HCT116 (cell line): ENCODE data around the gene TBC1D30. TPM values are rescaled to one million over a fixed set of nuclear protein-coding genes. Genes with fewer than 3 reads are reported as not detected.

Experiments
- ATAC-seq: fragments of 200-7000 bp; cut with Tn5 transposase; 2 replicates; pipeline ENCODE4 v1.9.1; 2020; ENCODE audit warnings: mild to moderate bottlenecking, moderate library complexity
- BruUV-seq: library from RNA; stranded (reverse); fragments of 400-500 nt; replicated peaks from 2 replicates; lab custom pipeline; 2021; lab: Mats Ljungman, UMichigan
- CTCF ChIA-PET: fragments of 300-600 bp; sonication (Branson Sonifier 250); formaldehyde crosslinking; loops from one replicate; lab custom pipeline; 2021; ENCODE audit warnings: antibody characterized with exemption; lab: Charles Lee
- POLR2A ChIA-PET: fragments of 300-600, 350-600 bp; sonication (Branson Sonifier 250); formaldehyde crosslinking; loops from one replicate; lab custom pipeline; 2021; ENCODE audit warnings: antibody characterized with exemption; lab: Charles Lee
- RAD21 ChIA-PET, 2 experiments: fragments of 300-600 bp; sonication (Branson Sonifier 250); formaldehyde crosslinking; loops; one replicate each; lab custom pipeline; 2023; ENCODE audit warnings: low total read pairs in 2 of 2; ENCODE audit not compliant: uncharacterized antibody in 2 of 2, unreplicated experiment in 2 of 2, low non-redundant PET in 1 of 2; lab: Charles Lee
- DNase-seq: peaks from one replicate; pipeline ENCODE4 v3.0.0-alpha.2; 2010; ENCODE audit warnings: low read depth, low spot score
- H2AFZ ChIP-seq: fragments of 200-600 bp; shearing (Covaris generic), sonication (generic); 2 replicates; pipeline ENCODE4 v1.6.1; 2017; ENCODE audit warnings: low read depth, mixed run types, mixed read lengths, antibody characterized with exemption, low read length; ENCODE audit not compliant: poor library complexity, severe bottlenecking
- H3K27ac ChIP-seq: 2 replicates; pipeline ENCODE4 v1.5.1; 2012; ENCODE audit warnings: low read depth, low read length
- H3K27me3 ChIP-seq: fragments of 200-600 bp; sonication (generic); 2 replicates; pipeline ENCODE4 v1.6.1; 2016; ENCODE audit warnings: mixed run types, low read length, mixed read lengths; ENCODE audit not compliant: insufficient read depth
- H3K36me3 ChIP-seq, 2 experiments: fragments of 200-500 bp in 1 of 2; fragments of 200-600 bp in 1 of 2; sonication (Bioruptor generic) in 1 of 2; sonication (generic) in 1 of 2; 2 replicates each; pipeline versions ENCODE4 v1.5.1 to v1.6.1; 2014 to 2016; ENCODE audit warnings: low read length in 2 of 2, inconsistent platforms in 1 of 2, mixed read lengths in 1 of 2, mixed run types in 1 of 2; ENCODE audit not compliant: insufficient read depth in 2 of 2, control insufficient read depth in 1 of 2
- H3K4me1 ChIP-seq, 2 experiments: fragments of 200-600 bp in 1 of 2; sonication (generic) in 1 of 2; 2 replicates each; pipeline versions ENCODE4 v1.5.1 to v1.6.1; 2012 to 2017; ENCODE audit warnings: low read length in 2 of 2, inconsistent platforms in 1 of 2, mild to moderate bottlenecking in 1 of 2, mixed read lengths in 1 of 2, mixed run types in 1 of 2, moderate library complexity in 1 of 2; ENCODE audit not compliant: insufficient read depth in 2 of 2, control insufficient read depth in 1 of 2
- H3K4me2 ChIP-seq: fragments of 200-600 bp; sonication (generic); 2 replicates; pipeline ENCODE4 v1.6.1; 2017; ENCODE audit warnings: mixed run types, low read length, mixed read lengths
- H3K4me3 ChIP-seq, 2 experiments: fragments of 200-600 bp in 1 of 2; sonication (generic) in 1 of 2; replicated peaks in 1 of 2; 2 replicates each; pipeline ENCODE4 v1.5.1; 2011 to 2016; ENCODE audit warnings: low read length in 2 of 2, control low read depth in 1 of 2, low read depth in 1 of 2, mild to moderate bottlenecking in 1 of 2, mixed read lengths in 1 of 2, mixed run types in 1 of 2
- H3K79me2 ChIP-seq: fragments of 200-600 bp; sonication (generic); 2 replicates; pipeline ENCODE4 v1.6.1; 2017; ENCODE audit warnings: mild to moderate bottlenecking, mixed run types, low read length, moderate library complexity, mixed read lengths; ENCODE audit not compliant: insufficient read depth
- H3K9ac ChIP-seq: fragments of 200-600 bp; sonication (generic); 2 replicates; pipeline ENCODE4 v1.6.1; 2016; ENCODE audit warnings: low read length, mixed read lengths
- H3K9me2 ChIP-seq: fragments of 200-600 bp; sonication (generic), shearing (Covaris generic); 2 replicates; pipeline ENCODE4 v1.6.1; 2017; ENCODE audit warnings: mixed run types, mild to moderate bottlenecking, moderate library complexity; ENCODE audit not compliant: insufficient read depth
- H3K9me3 ChIP-seq, 2 experiments: fragments of 200-500 bp in 1 of 2; fragments of 200-600 bp in 1 of 2; sonication (Bioruptor generic) in 1 of 2; sonication (generic) in 1 of 2; 2 replicates each; pipeline ENCODE4 v1.6.1; 2014 to 2017; ENCODE audit warnings: low read length in 2 of 2, mixed read lengths in 2 of 2, inconsistent platforms in 1 of 2, low read depth in 1 of 2, mild to moderate bottlenecking in 1 of 2, mixed run types in 1 of 2, moderate library complexity in 1 of 2; ENCODE audit not compliant: control insufficient read depth in 1 of 2, insufficient read depth in 1 of 2
- H4K20me1 ChIP-seq: fragments of 200-600 bp; sonication (generic), shearing (Covaris generic); 2 replicates; pipeline ENCODE4 v1.6.1; 2017; ENCODE audit warnings: mixed run types, mild to moderate bottlenecking, moderate library complexity; ENCODE audit not compliant: insufficient read depth
- CEBPB ChIP-seq: IDR thresholded peaks from 2 replicates; pipeline ENCODE4 v1.6.1; 2012; ENCODE audit warnings: low read depth
- EGR1 ChIP-seq: IDR thresholded peaks from 2 replicates; pipeline ENCODE4 v1.6.1; 2012; ENCODE audit warnings: low read depth
- ELF1 ChIP-seq: IDR thresholded peaks from 2 replicates; pipeline ENCODE4 v1.6.1; 2012; ENCODE audit warnings: low read depth, borderline replicate concordance
- EZH2 ChIP-seq: fragments of 200-600 bp; sonication (generic); IDR thresholded peaks from 2 replicates; pipeline ENCODE4 v1.6.1; 2017; ENCODE audit warnings: antibody characterized with exemption, mixed run types
- EZH2phosphoT487 ChIP-seq: fragments of 200-600 bp; IDR thresholded peaks from 2 replicates; pipeline ENCODE4 v1.6.1; 2018; ENCODE audit warnings: antibody characterized with exemption, borderline replicate concordance
- FOSL1 ChIP-seq: IDR thresholded peaks from 2 replicates; pipeline ENCODE4 v1.6.1; 2012; ENCODE audit warnings: low read depth
- POLR2A ChIP-seq: IDR thresholded peaks from 2 replicates; pipeline ENCODE4 v1.7.0; 2011; ENCODE audit warnings: borderline replicate concordance; ENCODE audit not compliant: insufficient read depth, insufficient read length; ENCODE audit errors: extremely low read depth
- POLR2AphosphoS5 ChIP-seq: IDR thresholded peaks from 2 replicates; pipeline ENCODE4 v1.6.1; 2011; ENCODE audit warnings: mild to moderate bottlenecking, low read depth, low read length, moderate library complexity
- RAD21 ChIP-seq: IDR thresholded peaks from 2 replicates; pipeline ENCODE4 v1.6.1; 2012; ENCODE audit warnings: low read depth, mild to moderate bottlenecking
- SIN3A ChIP-seq: IDR thresholded peaks from 2 replicates; pipeline ENCODE4 v1.6.1; 2012; ENCODE audit warnings: low read depth
- TCF7L2 ChIP-seq: IDR thresholded peaks from 2 replicates; pipeline ENCODE4 v1.7.0; 2011; ENCODE audit warnings: borderline replicate concordance, inconsistent platforms; ENCODE audit not compliant: insufficient read depth, insufficient read length; ENCODE audit errors: extremely low read depth
- YY1 ChIP-seq: IDR thresholded peaks from 2 replicates; pipeline ENCODE4 v1.6.1; 2011; ENCODE audit warnings: low read length, low read depth, moderate library complexity, mild to moderate bottlenecking; ENCODE audit not compliant: insufficient replicate concordance; ENCODE audit errors: extremely low read depth
- ZFX ChIP-seq: fragments of 450-650 bp; IDR thresholded peaks from 2 replicates; pipeline ENCODE4 v1.6.1; 2017
- ZNF274 ChIP-seq: fragments of 200-500 bp; sonication (Bioruptor generic); IDR thresholded peaks from 2 replicates; pipeline ENCODE4 v1.6.1; 2014; ENCODE audit warnings: mild to moderate bottlenecking, low read depth, low read length, inconsistent platforms
- intact Hi-C: fragments of 100-400 bp; cut with micrococcal nuclease; formaldehyde crosslinking; loops from 2 replicates; pipeline ENCODE4 v1.10.0; 2022
- total RNA-seq: library from RNA; stranded (reverse); gene quantifications from one replicate; pipeline ENCODE4 v1.2.1, GENCODE V29; 2021; ENCODE audit not compliant: unreplicated experiment
- TF ChIP-seq, protein P1 (sequence below): IDR thresholded peaks from 2 replicates; pipeline ENCODE4 v1.6.1; 2011; ENCODE audit warnings: mild to moderate bottlenecking, low read length, moderate library complexity; ENCODE audit not compliant: insufficient replicate concordance; ENCODE audit errors: extremely low read depth
- TF ChIP-seq, protein P2 (sequence below): IDR thresholded peaks from 2 replicates; pipeline ENCODE4 v1.6.1; 2012; ENCODE audit warnings: low read depth
- TF ChIP-seq, protein P3 (sequence below), 3 experiments: fragments of 200-600 bp in 1 of 3; sonication (generic) in 1 of 3; IDR thresholded peaks in 2 of 3; conservative IDR thresholded peaks in 1 of 3; 2 replicates each; pipeline ENCODE4 v1.5.1; 2012 to 2017; ENCODE audit warnings: low read depth in 2 of 3, low read length in 2 of 3, antibody characterized with exemption in 1 of 3, borderline replicate concordance in 1 of 3, control low read depth in 1 of 3, mild to moderate bottlenecking in 1 of 3, mixed read lengths in 1 of 3, mixed run types in 1 of 3, moderate library complexity in 1 of 3; ENCODE audit not compliant: insufficient read depth in 1 of 3
- TF ChIP-seq, protein P4 (sequence below): IDR thresholded peaks from 2 replicates; pipeline ENCODE4 v1.6.1; 2012

TBC1D30 gene
- total RNA-seq, 1 experiment from 2014 or later, result 24.1 TPM

DNA sequence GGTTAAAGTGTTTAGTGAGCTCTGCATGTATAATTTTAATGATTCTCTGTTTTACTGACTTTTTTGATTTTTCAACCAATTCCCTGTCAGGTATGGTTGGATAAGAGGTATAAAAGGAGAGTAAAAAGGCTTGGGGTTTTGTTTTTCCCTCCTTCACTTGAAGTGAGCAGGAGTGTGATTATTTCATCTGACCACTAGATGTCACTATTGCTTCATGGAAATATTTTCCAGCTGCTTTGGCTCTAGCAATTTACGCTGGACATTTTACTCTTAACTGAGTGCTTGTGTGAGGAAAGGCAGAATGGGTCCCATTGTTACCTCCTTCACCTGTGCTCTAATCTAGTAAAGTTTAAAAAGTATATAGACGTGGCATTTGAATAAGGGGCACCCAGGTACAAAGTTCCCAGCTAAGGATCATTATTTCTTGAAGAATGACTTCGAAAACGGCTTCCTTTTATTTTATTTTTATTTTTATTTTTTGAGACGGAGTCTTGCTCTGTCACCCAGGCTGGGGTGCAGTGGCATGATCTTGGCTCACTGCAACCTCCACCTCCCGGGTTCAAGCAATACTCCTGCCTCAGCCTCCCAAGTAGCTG lies 66.5 kb downstream of the TBC1D30 start (continued):
- TF ChIP-seq ZFX, result no peak

DNA sequence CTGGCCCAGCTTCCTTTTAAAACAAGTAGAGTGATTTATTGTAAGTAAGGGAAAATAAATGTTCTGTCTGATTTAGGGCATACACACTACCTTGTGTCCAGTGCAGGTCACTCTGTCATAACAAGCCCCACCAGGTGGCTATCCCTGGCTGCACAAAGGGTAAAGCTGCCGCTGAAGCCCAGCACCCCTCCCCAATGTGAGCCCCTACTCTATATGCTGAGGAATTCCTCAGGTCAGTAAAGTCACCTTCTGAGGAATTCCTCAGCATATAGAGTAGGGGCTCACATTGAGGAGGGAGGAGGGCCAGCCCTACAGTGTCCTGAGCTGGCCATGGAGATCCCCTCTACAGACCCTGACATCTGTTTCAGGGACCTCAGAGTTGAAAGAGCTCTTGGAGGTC lies 67.2 kb downstream of the TBC1D30 start:
- Histone ChIP-seq H3K36me3 (no peaks in the 10 kb centered on the region), H3K9me2 (no peaks in the 10 kb centered on the region), H3K4me3 (no peak overlapping the region), H3K27ac (no peak overlapping the region), H3K27me3 (no peaks in the 10 kb centered on the region), H3K4me1 (peaks cover 0 to 6% of the 10 kb centered on the region in 2 experiments; a peak in 1 of 4 replicates), H4K20me1 (no peaks in the 10 kb centered on the region), H3K4me2 (no peak overlapping the region), H2AFZ (no peak overlapping the region), H3K79me2 (no peaks in the 10 kb centered on the region), H3K9me3 (no peaks in the 10 kb centered on the region), H3K9ac (no peak overlapping the region)
- intact Hi-C loops, result loop anchor here (1.0 to 5.0 kb wide), 6 partner anchors 216 to 1216 kb away; no protein-coding TSS in a partner anchor
- no peak for ATAC-seq
- CTCF ChIA-PET, result interaction anchor here (1.0 to 2.0 kb wide), 9 partner anchors 90 to 415 kb away, joined by 3 to 23 read pairs (median 4); no protein-coding TSS in a partner anchor
- POLR2A ChIA-PET, result no interaction called here
- RAD21 ChIA-PET, result no interaction called here
- DNase-seq, result no peak
- TF ChIP-seq POLR2A (no peak), YY1 (no peak), TCF7L2 (no peak), ELF1 (no peak), CEBPB (no peak), POLR2AphosphoS5 (no peak), SIN3A (no peak), ZFX (no peak), ZNF274 (no peak), EZH2phosphoT487 (no peak), EZH2 (no peak), FOSL1 (no peak), EGR1 (no peak), RAD21 (no peak)
- TF ChIP-seq, protein P1, sequence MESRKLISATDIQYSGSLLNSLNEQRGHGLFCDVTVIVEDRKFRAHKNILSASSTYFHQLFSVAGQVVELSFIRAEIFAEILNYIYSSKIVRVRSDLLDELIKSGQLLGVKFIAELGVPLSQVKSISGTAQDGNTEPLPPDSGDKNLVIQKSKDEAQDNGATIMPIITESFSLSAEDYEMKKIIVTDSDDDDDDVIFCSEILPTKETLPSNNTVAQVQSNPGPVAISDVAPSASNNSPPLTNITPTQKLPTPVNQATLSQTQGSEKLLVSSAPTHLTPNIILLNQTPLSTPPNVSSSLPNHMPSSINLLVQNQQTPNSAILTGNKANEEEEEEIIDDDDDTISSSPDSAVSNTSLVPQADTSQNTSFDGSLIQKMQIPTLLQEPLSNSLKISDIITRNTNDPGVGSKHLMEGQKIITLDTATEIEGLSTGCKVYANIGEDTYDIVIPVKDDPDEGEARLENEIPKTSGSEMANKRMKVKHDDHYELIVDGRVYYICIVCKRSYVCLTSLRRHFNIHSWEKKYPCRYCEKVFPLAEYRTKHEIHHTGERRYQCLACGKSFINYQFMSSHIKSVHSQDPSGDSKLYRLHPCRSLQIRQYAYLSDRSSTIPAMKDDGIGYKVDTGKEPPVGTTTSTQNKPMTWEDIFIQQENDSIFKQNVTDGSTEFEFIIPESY, result no peak
- TF ChIP-seq, protein P2, sequence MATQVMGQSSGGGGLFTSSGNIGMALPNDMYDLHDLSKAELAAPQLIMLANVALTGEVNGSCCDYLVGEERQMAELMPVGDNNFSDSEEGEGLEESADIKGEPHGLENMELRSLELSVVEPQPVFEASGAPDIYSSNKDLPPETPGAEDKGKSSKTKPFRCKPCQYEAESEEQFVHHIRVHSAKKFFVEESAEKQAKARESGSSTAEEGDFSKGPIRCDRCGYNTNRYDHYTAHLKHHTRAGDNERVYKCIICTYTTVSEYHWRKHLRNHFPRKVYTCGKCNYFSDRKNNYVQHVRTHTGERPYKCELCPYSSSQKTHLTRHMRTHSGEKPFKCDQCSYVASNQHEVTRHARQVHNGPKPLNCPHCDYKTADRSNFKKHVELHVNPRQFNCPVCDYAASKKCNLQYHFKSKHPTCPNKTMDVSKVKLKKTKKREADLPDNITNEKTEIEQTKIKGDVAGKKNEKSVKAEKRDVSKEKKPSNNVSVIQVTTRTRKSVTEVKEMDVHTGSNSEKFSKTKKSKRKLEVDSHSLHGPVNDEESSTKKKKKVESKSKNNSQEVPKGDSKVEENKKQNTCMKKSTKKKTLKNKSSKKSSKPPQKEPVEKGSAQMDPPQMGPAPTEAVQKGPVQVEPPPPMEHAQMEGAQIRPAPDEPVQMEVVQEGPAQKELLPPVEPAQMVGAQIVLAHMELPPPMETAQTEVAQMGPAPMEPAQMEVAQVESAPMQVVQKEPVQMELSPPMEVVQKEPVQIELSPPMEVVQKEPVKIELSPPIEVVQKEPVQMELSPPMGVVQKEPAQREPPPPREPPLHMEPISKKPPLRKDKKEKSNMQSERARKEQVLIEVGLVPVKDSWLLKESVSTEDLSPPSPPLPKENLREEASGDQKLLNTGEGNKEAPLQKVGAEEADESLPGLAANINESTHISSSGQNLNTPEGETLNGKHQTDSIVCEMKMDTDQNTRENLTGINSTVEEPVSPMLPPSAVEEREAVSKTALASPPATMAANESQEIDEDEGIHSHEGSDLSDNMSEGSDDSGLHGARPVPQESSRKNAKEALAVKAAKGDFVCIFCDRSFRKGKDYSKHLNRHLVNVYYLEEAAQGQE, result no peak
- TF ChIP-seq, protein P3, sequence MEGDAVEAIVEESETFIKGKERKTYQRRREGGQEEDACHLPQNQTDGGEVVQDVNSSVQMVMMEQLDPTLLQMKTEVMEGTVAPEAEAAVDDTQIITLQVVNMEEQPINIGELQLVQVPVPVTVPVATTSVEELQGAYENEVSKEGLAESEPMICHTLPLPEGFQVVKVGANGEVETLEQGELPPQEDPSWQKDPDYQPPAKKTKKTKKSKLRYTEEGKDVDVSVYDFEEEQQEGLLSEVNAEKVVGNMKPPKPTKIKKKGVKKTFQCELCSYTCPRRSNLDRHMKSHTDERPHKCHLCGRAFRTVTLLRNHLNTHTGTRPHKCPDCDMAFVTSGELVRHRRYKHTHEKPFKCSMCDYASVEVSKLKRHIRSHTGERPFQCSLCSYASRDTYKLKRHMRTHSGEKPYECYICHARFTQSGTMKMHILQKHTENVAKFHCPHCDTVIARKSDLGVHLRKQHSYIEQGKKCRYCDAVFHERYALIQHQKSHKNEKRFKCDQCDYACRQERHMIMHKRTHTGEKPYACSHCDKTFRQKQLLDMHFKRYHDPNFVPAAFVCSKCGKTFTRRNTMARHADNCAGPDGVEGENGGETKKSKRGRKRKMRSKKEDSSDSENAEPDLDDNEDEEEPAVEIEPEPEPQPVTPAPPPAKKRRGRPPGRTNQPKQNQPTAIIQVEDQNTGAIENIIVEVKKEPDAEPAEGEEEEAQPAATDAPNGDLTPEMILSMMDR (IDR thresholded peaks at IDR 0.05 in 2 of 3, conservative IDR thresholded peaks at IDR 0.05 in 1 of 3; ENCODE audit: borderline replicate concordance in 1 of 3, insufficient read depth in 1 of 3, low read depth in 2 of 3, low read length in 2 of 3), result no peak
- TF ChIP-seq, protein P4, sequence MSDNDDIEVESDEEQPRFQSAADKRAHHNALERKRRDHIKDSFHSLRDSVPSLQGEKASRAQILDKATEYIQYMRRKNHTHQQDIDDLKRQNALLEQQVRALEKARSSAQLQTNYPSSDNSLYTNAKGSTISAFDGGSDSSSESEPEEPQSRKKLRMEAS, result no peak
- no TSS peak for BruUV-seq
